Kidney epithelial cell (primary cell): ENCODE results near the gene EXOG. TPM values are rescaled to one million over a fixed set of nuclear protein-coding genes. Genes with fewer than 3 reads are reported as not detected.

Experiments used
- DNase-seq: peaks from one replicate; pipeline ENCODE4 v3.0.0-alpha.2; 2010; ENCODE audit warnings: low read depth
- H3K27me3 ChIP-seq: 2 replicates; pipeline ENCODE4 v1.6.0; 2011; ENCODE audit warnings: low read length; ENCODE audit not compliant: control insufficient read depth, insufficient read depth
- H3K36me3 ChIP-seq: 2 replicates; pipeline ENCODE4 v1.5.1; 2011; ENCODE audit warnings: low read length; ENCODE audit not compliant: control insufficient read depth, insufficient read depth
- H3K4me3 ChIP-seq: 2 replicates; pipeline ENCODE4 v1.5.1; 2011; ENCODE audit warnings: low read depth, mild to moderate bottlenecking, control low read depth, low read length
- total RNA-seq: library from RNA; depleted of rRNA; stranded (reverse); fragments of >200 nt; gene quantifications from 2 replicates; pipeline ENCODE4 v1.2.3, GENCODE V29; 2015
- TF ChIP-seq, protein P1 (sequence below): IDR thresholded peaks from 2 replicates; pipeline ENCODE4 v1.5.1; 2011; ENCODE audit warnings: mild to moderate bottlenecking, moderate library complexity, low read length, control low read depth, inconsistent platforms; ENCODE audit not compliant: insufficient read depth, poor library complexity, severe bottlenecking

Gene EXOG
- total RNA-seq, 1 donor from 2014 or later, result 5.4 TPM

DNA sequence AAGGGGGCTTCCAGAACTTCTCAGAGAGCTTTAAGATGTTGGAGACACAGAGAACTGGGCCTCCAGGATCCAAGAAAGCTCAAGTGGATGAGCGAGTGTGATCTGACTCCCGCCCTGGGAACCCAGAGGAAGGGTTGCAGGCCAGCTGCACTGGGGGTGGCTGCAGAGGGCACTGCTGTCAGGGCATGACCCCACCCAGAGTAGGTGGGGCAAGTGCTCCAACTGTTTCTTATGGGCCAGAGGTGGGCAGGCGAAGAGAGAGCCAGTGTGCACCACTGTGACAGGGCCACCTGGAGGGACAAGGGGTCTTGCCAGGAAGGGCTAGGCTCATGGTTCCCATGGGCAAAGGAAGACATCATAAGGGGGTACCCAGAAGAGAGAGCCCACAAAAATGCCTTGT is 48.8 kb downstream of the EXOG start:
- Histone ChIP-seq H3K27me3 (no peaks in the 10 kb centered on the region), H3K36me3 (no peaks in the 10 kb centered on the region), H3K4me3 (no peak overlapping the region)
- TF ChIP-seq, protein P1, sequence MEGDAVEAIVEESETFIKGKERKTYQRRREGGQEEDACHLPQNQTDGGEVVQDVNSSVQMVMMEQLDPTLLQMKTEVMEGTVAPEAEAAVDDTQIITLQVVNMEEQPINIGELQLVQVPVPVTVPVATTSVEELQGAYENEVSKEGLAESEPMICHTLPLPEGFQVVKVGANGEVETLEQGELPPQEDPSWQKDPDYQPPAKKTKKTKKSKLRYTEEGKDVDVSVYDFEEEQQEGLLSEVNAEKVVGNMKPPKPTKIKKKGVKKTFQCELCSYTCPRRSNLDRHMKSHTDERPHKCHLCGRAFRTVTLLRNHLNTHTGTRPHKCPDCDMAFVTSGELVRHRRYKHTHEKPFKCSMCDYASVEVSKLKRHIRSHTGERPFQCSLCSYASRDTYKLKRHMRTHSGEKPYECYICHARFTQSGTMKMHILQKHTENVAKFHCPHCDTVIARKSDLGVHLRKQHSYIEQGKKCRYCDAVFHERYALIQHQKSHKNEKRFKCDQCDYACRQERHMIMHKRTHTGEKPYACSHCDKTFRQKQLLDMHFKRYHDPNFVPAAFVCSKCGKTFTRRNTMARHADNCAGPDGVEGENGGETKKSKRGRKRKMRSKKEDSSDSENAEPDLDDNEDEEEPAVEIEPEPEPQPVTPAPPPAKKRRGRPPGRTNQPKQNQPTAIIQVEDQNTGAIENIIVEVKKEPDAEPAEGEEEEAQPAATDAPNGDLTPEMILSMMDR, result no peak
- DNase-seq, result no peak

DNA sequence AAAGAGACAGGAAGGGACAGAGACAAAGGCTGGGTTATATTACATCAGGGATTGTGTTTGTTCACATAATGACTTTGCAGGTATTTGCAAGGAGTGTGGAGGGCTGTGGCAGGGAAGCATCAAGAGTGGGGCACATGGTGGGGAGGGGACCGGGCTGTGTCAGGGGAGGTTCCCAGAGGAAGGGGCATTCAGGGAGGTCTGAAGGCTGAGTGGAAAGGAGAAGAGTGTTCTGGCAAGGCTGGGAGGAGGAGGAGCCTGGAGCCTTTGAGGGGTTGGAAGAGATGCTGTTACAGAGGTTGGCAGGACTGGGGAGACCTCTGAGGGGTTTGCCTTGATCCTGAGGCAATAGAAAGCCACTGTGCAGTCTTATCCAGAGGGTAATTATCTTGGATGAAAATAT is 49.4 kb downstream of the EXOG start:
- H3K27me3 ChIP-seq, result no peaks in the 10 kb centered on the region
- DNase-seq, result no peak
- no peak overlapping the region for H3K4me3 ChIP-seq
- TF ChIP-seq, protein P1, result no peak
- no peaks in the 10 kb centered on the region for H3K36me3 ChIP-seq

DNA sequence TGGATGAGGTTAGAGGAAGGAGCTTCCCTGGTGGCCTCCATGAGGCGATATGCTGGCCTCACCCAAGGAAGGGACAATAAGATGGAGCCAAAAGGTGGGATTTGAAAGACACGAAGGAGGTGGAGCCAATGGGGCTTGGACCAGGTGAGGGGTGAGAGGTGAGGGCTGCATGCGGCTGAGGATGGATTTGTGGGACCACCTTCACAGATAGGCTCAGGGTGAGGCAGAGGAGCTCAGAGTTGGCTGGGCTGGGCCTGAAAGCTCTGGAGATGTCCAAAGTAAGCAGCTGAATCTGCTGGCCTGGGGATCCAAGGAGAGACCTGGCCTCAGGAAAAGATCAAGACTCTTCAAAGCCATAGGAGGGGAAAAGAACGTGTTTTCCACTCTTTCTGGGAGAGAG is 49.8 kb downstream of the EXOG start:
- Histone ChIP-seq H3K36me3 (no peaks in the 10 kb centered on the region), H3K4me3 (no peak overlapping the region), H3K27me3 (no peaks in the 10 kb centered on the region)
- no peak for DNase-seq
- TF ChIP-seq, protein P1, result no peak

DNA sequence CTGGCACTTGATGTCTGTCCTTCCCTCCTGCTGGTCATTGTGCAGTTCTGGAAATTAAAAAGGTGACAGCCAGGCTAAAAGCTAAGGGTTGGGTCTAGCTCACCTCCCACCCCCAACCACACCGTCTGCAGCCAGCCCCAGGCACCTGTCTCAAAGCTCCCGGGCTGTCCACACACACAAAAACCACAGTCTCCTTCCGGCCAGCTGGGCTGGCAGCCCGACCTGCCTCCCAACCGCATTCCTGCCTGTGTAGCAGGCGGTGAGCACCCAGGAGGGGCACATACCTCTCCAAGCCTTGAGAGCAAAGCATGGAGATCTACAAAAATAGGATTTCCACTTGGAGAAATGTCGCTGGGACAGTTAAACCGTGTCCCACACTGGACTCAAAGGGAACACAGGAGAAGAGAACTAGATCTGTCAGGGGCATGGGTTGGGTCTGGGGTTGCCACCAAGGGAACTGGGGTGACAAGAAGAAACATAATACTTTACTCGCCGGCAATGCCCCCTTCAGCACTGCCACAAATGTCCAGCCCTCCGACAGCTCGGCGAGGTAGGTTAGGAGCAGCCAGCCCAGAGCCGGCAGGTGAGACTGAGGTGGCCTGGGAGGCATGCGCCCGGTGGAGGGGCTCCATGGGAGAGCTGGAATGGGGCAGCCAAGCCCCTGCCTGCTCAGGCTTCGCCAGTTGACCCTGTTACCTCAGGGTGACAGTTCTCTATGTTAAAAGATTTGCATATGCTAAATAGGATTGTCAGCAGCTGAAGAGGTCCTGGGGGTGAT is 52.2 kb downstream of the EXOG start:
- Histone ChIP-seq H3K27me3 (no peaks in the 10 kb centered on the region), H3K36me3 (no peaks in the 10 kb centered on the region), H3K4me3 (no peak overlapping the region)
- TF ChIP-seq, protein P1, result no peak
- peak; percentile 23 for DNase-seq

DNA sequence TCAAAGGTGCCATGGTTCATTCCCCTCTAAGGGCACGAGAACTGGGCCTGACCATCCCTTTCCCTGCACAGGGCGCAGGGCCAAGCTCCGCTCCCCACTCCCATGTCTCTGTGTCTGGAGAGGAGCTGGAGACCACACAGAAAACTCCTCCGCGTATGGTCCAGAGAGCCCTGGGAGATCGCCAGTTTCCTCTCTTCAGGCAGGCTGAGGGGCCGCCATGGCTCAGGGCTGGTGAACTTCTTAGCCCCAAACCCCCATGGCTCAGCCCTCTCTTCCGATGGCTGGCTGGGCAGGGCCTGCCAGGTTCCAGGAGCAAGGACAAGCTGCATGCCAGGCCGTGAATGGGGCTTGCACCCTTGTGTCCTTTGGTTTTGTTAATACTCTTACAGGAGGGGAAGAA is 52.9 kb downstream of the EXOG start:
- DNase-seq, result no peak
- no peaks in the 10 kb centered on the region for H3K27me3 ChIP-seq
- H3K4me3 ChIP-seq, result no peak overlapping the region
- no peaks in the 10 kb centered on the region for H3K36me3 ChIP-seq
- TF ChIP-seq, protein P1, result no peak

DNA sequence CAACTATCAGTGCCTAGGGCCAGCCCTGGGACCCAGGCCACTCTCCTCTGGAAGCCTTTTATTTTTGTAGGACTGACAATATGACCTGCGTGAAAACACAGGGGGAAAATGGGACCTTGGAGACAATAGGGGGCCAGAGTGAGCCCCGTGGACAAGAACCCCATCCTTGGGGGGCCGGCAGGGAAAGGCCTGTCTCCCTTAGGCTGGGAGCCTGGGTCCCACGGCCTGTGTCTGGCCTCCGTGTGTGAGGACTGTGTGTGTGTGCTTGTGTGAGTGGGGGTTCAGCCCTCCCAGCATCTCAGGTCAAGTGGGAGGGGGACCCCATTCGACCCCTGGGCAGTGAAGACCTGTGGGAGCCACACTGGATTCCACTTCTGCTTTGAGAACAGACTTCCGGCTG is 53.3 kb downstream of the EXOG start:
- Histone ChIP-seq H3K27me3 (no peaks in the 10 kb centered on the region), H3K36me3 (no peaks in the 10 kb centered on the region), H3K4me3 (no peak overlapping the region)
- TF ChIP-seq, protein P1, result no peak
- no peak for DNase-seq
